A549 (cell line): Measurements from ENCODE around the gene INPP5F. TPM values are rescaled to one million over a fixed set of nuclear protein-coding genes. Genes with fewer than 3 reads are reported as not detected.

ENCODE experiments used
- ATAC-seq, 2 experiments: fragments of 200-7000 bp in 1 of 2; fragments of >200 bp in 1 of 2; cut with Nextera tagmentation in 1 of 2; cut with Tn5 transposase in 1 of 2; 3 replicates each; pipeline versions ENCODE4 v1.8.0 to v1.9.1; 2018 to 2020; ENCODE audit warnings: mild to moderate bottlenecking in 1 of 2, moderate library complexity in 1 of 2
- CTCF ChIA-PET: fragments of 300-600 bp; sonication (Branson Sonifier 250); formaldehyde crosslinking; extraction: SDS; loops from one replicate; lab custom pipeline; 2021; ENCODE audit warnings: antibody characterized with exemption, inconsistent platforms; lab: Yijun Ruan, JAX
- POLR2A ChIA-PET: fragments of 350-600 bp; formaldehyde crosslinking; extraction: SDS; loops from one replicate; lab custom pipeline; 2021; ENCODE audit warnings: antibody characterized with exemption, inconsistent platforms; lab: Yijun Ruan, JAX
- DNase-seq, 2 experiments: peaks; one replicate each; pipeline versions ENCODE4 v3.0.0 to v3.0.0-alpha.2; 2011 to 2016; ENCODE audit warnings: low read depth in 1 of 2, low spot score in 1 of 2
- FAIRE-seq: peaks from 2 replicates; lab custom pipeline; 2011; peaks lifted over from hg19 to GRCh38; lab: Jason Lieb, UNC
- H3K27ac ChIP-seq, 2 experiments: fragments of >200 bp; sonication (Bioruptor Twin); formaldehyde crosslinking; 3 replicates each; pipeline ENCODE4 v1.5.1; 2016 to 2017
- H3K4me1 ChIP-seq: fragments of >200 bp; sonication (Bioruptor Twin); formaldehyde crosslinking; 3 replicates; pipeline ENCODE4 v1.6.1; 2016
- H3K4me2 ChIP-seq: fragments of >200 bp; sonication (Bioruptor Twin); formaldehyde crosslinking; 3 replicates; pipeline ENCODE4 v1.6.1; 2016
- H3K4me3 ChIP-seq: fragments of >200 bp; sonication (Bioruptor Twin); formaldehyde crosslinking; 3 replicates; pipeline ENCODE4 v1.5.1; 2016
- H3K9me3 ChIP-seq: fragments of >200 bp; sonication (Bioruptor Twin); formaldehyde crosslinking; 3 replicates; pipeline ENCODE4 v1.6.1; 2016
- CBX8 ChIP-seq: fragments of 200-600 bp; sonication (generic); IDR thresholded peaks from 2 replicates; pipeline ENCODE4 v1.6.1; 2016
- E2F6 ChIP-seq: IDR thresholded peaks from 2 replicates; pipeline ENCODE4 v1.6.1; 2012; ENCODE audit warnings: low read depth, borderline replicate concordance
- EHMT2 ChIP-seq: fragments of 200-600 bp; sonication (generic); IDR thresholded peaks from 2 replicates; pipeline ENCODE4 v1.6.1; 2016; ENCODE audit warnings: antibody characterized with exemption, low read depth, mild to moderate bottlenecking, moderate library complexity
- EP300 ChIP-seq, 2 experiments: fragments of >200 bp; sonication (Bioruptor Twin); formaldehyde crosslinking; IDR thresholded peaks; 2 replicates in 1 of 2; 3 replicates in 1 of 2; pipeline ENCODE4 v1.6.1; 2016 to 2017
- FOSB ChIP-seq: fragments of 250-450 bp; sonication (Bioruptor Pico); IDR thresholded peaks from 2 replicates; pipeline ENCODE4 v1.5.0; 2020; ENCODE audit warnings: mild to moderate bottlenecking, moderate library complexity
- FOSL2 ChIP-seq, 2 experiments: fragments of 450-650 bp in 1 of 2; fragments of >200 bp in 1 of 2; sonication (Bioruptor Twin) in 1 of 2; formaldehyde crosslinking; IDR thresholded peaks; 2 replicates each; pipeline versions ENCODE4 v1.5.0 to v1.6.1; 2016 to 2020; ENCODE audit warnings: mild to moderate bottlenecking in 1 of 2, moderate library complexity in 1 of 2
- FOXS1 ChIP-seq: fragments of 250-450 bp; sonication (Bioruptor Pico); IDR thresholded peaks from 2 replicates; pipeline ENCODE4 v1.5.0; 2020; ENCODE audit warnings: mild to moderate bottlenecking, moderate library complexity
- GATA3 ChIP-seq: IDR thresholded peaks from 2 replicates; pipeline ENCODE4 v1.6.1; 2012; ENCODE audit warnings: borderline replicate concordance
- HOXB13 ChIP-seq: fragments of 250-450 bp; sonication (Bioruptor Pico); IDR thresholded peaks from 2 replicates; pipeline ENCODE4 v1.5.0; 2020; ENCODE audit warnings: low read depth, mild to moderate bottlenecking, moderate library complexity
- KDM5A ChIP-seq: fragments of 200-600 bp; sonication (generic); IDR thresholded peaks from 2 replicates; pipeline ENCODE4 v1.6.1; 2016; ENCODE audit warnings: antibody characterized with exemption, mild to moderate bottlenecking
- NPAS2 ChIP-seq: fragments of 250-450 bp; sonication (Bioruptor Pico); IDR thresholded peaks from 2 replicates; pipeline ENCODE4 v1.8.0; 2022; ENCODE audit warnings: mild to moderate bottlenecking, moderate library complexity, borderline replicate concordance
- PHF8 ChIP-seq: fragments of 200-600 bp; sonication (generic); IDR thresholded peaks from 2 replicates; pipeline ENCODE4 v1.6.1; 2016; ENCODE audit warnings: low read depth, mild to moderate bottlenecking, antibody characterized with exemption, moderate library complexity, borderline replicate concordance
- POLR2A ChIP-seq: IDR thresholded peaks from 2 replicates; pipeline ENCODE4 v1.6.1; 2012; ENCODE audit warnings: mild to moderate bottlenecking, low read length
- RCOR1 ChIP-seq: fragments of 150-350 bp; IDR thresholded peaks from 2 replicates; pipeline ENCODE4 v1.6.1; 2014; ENCODE audit warnings: antibody characterized with exemption, low read length, low read depth
- TFCP2L1 ChIP-seq: fragments of 250-450 bp; sonication (Bioruptor Pico); IDR thresholded peaks from 2 replicates; pipeline ENCODE4 v1.5.0; 2021; ENCODE audit warnings: mild to moderate bottlenecking
- ZC3H11A ChIP-seq: fragments of 450-650 bp; IDR thresholded peaks from 2 replicates; pipeline ENCODE4 v1.6.1; 2014; ENCODE audit warnings: antibody characterized with exemption, mild to moderate bottlenecking
- WGBS: methylation state at CpG from one replicate; pipeline ENCODE4 v1.1.6; 2017; ENCODE audit errors: missing lambda C conversion rate; 5-methylcytosine and 5-hydroxymethylcytosine counted together
- polyA plus RNA-seq, 4 experiments: library from polyadenylated mRNA; depleted of rRNA in 3 of 4; stranded (reverse); fragments of >200 nt; fragmentation: RNase III in 1 of 4; extraction: RNeasy Plus Mini Kit Qiagen cat#74134 plus additional on column Dnase treatment in 1 of 4; gene quantifications; 2 replicates in 3 of 4; 3 replicates in 1 of 4; pipeline ENCODE4 v1.2.3, GENCODE V29; 2011 to 2017
- TF ChIP-seq, protein P1 (sequence below): fragments of 250-450 bp; sonication (Bioruptor Pico); IDR thresholded peaks from 2 replicates; pipeline ENCODE4 v1.5.0; 2020; ENCODE audit warnings: low read depth, mild to moderate bottlenecking, moderate library complexity
- TF ChIP-seq, protein P2 (sequence below): fragments of 200-600 bp; sonication (generic); IDR thresholded peaks from 2 replicates; pipeline ENCODE4 v1.6.1; 2016; ENCODE audit warnings: antibody characterized with exemption, mild to moderate bottlenecking, moderate library complexity
- TF ChIP-seq, protein P3 (sequence below): fragments of >200 bp; sonication (Bioruptor Twin); formaldehyde crosslinking; IDR thresholded peaks from 3 replicates; pipeline ENCODE4 v1.5.1; 2016

INPP5F gene
- polyA plus RNA-seq, 2 of the 4 experiments (the other 2 are of a cell fraction) = 5.6 to 7.7 TPM

DNA sequence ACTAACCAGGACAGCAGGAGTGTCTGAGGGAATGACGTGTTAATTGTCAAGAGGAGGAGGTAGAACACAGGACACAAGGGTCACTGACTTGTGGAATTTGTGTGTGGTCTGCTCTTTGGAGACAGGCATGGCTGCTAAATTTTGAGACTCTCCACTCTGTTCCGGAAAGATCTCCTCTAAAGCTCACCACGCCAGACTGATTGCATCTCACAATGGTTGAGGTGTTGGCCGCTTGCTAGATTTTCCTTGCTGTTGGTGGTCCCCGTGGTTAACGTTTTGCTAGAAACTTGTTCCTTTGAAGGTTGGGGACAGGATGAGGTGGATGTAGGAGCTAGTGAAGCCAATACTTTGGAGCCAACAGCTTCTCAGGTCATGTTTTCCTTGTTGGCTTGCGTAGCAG, 89.8 kb downstream of the INPP5F start:
- CTCF ChIA-PET = interaction anchor here (1.1 to 2.6 kb wide), 3 partner anchors 10 to 65 kb away, joined by 3 to 8 read pairs (median 5); no protein-coding TSS in a partner anchor

DNA sequence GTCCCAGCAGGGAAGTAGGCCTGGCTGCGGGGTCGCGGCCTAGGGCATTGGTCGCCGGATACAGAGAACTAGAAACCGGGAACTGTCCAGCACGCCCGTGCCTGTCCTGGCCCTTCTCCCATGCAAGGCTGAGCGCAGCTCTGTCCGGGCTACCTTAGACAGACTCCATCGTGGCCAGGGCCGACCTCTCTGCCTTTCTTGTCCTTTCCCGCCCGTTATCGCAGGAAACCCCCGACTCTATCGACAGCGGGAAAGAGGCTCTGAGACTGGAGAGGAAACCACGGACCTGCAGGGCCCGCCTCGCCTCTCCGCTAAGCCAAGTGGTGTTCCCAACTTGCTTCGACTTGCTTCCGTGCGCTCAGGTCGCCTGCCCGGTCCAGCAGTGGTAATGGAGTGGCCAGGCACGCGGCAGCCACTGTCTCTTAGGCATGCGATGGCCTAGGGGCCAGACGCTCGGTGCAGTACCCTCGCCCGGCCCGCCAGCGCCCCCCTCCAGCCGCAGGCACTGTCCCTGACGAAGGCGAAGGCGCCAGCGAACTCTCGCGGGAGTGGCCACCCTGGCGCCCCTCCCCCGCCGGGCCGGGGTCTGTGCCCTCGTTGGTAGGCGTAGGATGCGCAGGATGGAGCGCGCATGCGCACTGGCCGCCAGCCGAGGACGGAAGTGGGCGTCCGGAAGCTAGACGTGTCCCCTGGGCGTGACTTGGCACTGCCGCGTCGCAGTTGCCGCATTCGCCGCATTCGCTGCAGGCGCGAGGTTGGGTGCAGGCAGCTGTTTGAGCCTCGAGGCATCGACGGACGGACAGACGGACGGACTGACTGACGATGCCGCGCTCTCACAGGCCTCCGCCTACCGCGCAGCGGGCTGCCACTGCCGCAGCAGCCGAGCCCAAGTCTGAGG, 92.4 kb downstream of the INPP5F start:
- 94% methylated on average over 75 of the region's 84 CpGs for WGBS
- CTCF ChIA-PET = no interaction called here
- no peak for DNase-seq
- H3K9me3 ChIP-seq = no peaks in the 10 kb centered on the region
- no peaks in the 10 kb centered on the region for H3K4me1 ChIP-seq
- POLR2A ChIA-PET = no interaction called here
- no peak overlapping the region for H3K4me2 ChIP-seq
- no peak for FAIRE-seq
- no peak for TF ChIP-seq HOXB13 (CRISPR knock-in tag)
- no peak for TF ChIP-seq PHF8
- TF ChIP-seq, protein P1, sequence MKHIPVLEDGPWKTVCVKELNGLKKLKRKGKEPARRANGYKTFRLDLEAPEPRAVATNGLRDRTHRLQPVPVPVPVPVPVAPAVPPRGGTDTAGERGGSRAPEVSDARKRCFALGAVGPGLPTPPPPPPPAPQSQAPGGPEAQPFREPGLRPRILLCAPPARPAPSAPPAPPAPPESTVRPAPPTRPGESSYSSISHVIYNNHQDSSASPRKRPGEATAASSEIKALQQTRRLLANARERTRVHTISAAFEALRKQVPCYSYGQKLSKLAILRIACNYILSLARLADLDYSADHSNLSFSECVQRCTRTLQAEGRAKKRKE (CRISPR knock-in tag) = no peak
- no peak for TF ChIP-seq POLR2A
- TF ChIP-seq TFCP2L1 (CRISPR knock-in tag) = no peak
- TF ChIP-seq EP300 (IDR thresholded peaks at IDR 0.05) = no peak
- no peak for TF ChIP-seq ZC3H11A
- no peak; a peak in 1 of 6 replicates for ATAC-seq
- H3K4me3 ChIP-seq = no peak overlapping the region
- no peak overlapping the region for H3K27ac ChIP-seq

More for the DNA sequence above, 89.8 kb downstream of the INPP5F start:
- no peak overlapping the region for H3K4me2 ChIP-seq
- TF ChIP-seq GATA3 = no peak
- TF ChIP-seq CBX8 = no peak
- TF ChIP-seq EHMT2 = no peak
- TF ChIP-seq, protein P2, sequence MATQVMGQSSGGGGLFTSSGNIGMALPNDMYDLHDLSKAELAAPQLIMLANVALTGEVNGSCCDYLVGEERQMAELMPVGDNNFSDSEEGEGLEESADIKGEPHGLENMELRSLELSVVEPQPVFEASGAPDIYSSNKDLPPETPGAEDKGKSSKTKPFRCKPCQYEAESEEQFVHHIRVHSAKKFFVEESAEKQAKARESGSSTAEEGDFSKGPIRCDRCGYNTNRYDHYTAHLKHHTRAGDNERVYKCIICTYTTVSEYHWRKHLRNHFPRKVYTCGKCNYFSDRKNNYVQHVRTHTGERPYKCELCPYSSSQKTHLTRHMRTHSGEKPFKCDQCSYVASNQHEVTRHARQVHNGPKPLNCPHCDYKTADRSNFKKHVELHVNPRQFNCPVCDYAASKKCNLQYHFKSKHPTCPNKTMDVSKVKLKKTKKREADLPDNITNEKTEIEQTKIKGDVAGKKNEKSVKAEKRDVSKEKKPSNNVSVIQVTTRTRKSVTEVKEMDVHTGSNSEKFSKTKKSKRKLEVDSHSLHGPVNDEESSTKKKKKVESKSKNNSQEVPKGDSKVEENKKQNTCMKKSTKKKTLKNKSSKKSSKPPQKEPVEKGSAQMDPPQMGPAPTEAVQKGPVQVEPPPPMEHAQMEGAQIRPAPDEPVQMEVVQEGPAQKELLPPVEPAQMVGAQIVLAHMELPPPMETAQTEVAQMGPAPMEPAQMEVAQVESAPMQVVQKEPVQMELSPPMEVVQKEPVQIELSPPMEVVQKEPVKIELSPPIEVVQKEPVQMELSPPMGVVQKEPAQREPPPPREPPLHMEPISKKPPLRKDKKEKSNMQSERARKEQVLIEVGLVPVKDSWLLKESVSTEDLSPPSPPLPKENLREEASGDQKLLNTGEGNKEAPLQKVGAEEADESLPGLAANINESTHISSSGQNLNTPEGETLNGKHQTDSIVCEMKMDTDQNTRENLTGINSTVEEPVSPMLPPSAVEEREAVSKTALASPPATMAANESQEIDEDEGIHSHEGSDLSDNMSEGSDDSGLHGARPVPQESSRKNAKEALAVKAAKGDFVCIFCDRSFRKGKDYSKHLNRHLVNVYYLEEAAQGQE = no peak
- TF ChIP-seq FOSL2 (IDR thresholded peaks at IDR 0.05) = no peak
- no peak for TF ChIP-seq FOSL2 (CRISPR knock-in tag; IDR thresholded peaks at IDR 0.05)
- no peak for TF ChIP-seq KDM5A
- TF ChIP-seq, protein P3, sequence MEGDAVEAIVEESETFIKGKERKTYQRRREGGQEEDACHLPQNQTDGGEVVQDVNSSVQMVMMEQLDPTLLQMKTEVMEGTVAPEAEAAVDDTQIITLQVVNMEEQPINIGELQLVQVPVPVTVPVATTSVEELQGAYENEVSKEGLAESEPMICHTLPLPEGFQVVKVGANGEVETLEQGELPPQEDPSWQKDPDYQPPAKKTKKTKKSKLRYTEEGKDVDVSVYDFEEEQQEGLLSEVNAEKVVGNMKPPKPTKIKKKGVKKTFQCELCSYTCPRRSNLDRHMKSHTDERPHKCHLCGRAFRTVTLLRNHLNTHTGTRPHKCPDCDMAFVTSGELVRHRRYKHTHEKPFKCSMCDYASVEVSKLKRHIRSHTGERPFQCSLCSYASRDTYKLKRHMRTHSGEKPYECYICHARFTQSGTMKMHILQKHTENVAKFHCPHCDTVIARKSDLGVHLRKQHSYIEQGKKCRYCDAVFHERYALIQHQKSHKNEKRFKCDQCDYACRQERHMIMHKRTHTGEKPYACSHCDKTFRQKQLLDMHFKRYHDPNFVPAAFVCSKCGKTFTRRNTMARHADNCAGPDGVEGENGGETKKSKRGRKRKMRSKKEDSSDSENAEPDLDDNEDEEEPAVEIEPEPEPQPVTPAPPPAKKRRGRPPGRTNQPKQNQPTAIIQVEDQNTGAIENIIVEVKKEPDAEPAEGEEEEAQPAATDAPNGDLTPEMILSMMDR = no peak
- no peak for TF ChIP-seq FOSB (CRISPR knock-in tag)
- no peak for TF ChIP-seq FOXS1 (CRISPR knock-in tag)
- no peak for TF ChIP-seq RCOR1
- no peak for TF ChIP-seq E2F6
- no peak for TF ChIP-seq NPAS2 (CRISPR knock-in tag)
- TF ChIP-seq, all 56 proteins: peak for 0
- no peak overlapping the region for H3K4me3 ChIP-seq
- POLR2A ChIA-PET = no interaction called here
- ATAC-seq (no peak), DNase-seq (no peak), FAIRE-seq (no peak)
- H3K9me3 ChIP-seq = no peaks in the 10 kb centered on the region
- no peaks in the 10 kb centered on the region for H3K4me1 ChIP-seq
- WGBS = 96% methylated on average over 7 of the region's 7 CpGs
- H3K27ac ChIP-seq = no peak overlapping the region
